Activated CD8-positive, alpha-beta memory T cell treated with anti-CD3 and anti-CD28 coated beads for 24 hours (primary cell): Measurements from ENCODE around the gene LRRC40.
A peak's percentile ranks its signal among the peaks of the same experiment; 100 is the strongest.
"Not testable (repeated sequence)": the region's sequence is repeated elsewhere in the genome, so short reads cannot be mapped to it uniquely, and the experiment has no call there.

Experiments
- DNase-seq: peaks from one replicate; pipeline ENCODE4 v3.0.0-alpha.2; 2020

LRRC40 gene

GRCh38 chr1:70205434-70206118, at the start of gene LRRC40:
Gene LRRC40 (minus strand): TSS chr1:70205579. CDS start chr1:70205540, 39 bp downstream.
- peak; percentile 99 for DNase-seq

DNA sequence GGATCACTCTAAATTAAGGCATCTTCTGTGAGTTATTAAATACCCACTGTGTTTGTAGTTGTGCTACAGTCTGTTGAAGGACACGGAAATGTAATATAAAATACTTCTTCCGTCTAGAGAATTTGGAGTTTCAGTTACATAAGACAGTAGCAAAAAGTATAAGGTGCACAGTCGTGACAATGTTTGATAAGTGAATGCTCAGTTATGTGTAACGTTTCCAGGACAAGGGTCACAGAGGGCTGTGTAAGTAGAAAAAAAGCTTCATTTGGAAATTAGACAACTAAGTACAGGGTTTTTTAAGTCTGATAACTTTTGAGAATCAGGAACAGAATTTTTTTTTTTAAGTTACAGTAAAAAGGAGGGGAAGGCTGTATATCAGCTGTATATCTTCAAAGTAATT, 43.4 kb upstream of the LRRC40 start:
- DNase-seq = no peak

GRCh38 chr1:70247768-70248167, 42.4 kb upstream of the LRRC40 start:
- DNase-seq = no peak

DNA sequence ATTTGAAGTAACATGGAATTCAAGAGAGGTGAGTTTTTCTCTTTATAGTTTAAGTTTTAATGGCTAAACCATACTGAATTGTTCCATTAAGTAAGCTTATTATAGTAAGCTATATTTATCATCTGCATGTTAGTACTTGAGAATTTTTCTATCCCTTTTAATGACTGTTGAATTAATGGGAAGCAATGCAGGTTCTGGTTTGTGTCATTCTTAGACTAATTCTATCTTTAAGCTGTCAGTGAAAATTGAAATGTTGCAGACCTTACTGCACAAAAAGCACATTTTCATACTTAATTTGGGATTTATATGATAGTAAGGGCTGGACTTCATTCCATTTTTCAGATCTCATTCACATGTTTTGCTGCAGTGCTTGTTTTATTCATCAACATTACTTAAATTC, 41.7 kb upstream of the LRRC40 start:
- DNase-seq = no peak

GRCh38 chr1:70239940-70240339, 34.6 kb upstream of the LRRC40 start:
- DNase-seq = no peak

GRCh38 chr1:70234733-70235132, 29.4 kb upstream of the LRRC40 start:
- no peak for DNase-seq

DNA sequence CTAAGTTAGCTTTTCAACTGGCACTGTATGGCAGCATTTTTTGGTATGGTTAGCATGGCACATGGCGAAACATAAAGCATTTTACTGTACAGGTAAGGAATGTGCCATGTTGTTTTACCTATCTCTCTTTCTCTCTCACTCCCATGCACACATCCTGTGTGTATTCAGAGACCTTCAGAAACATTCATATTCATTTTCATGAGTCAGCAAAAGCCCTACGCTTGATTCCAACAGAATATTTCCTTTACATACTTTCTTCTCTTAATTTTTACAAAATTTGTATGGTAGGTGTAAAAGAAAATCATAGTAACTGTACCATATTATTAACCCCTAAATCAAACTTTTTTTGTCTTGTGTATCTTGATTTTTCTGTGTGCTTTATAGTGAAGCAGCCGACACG, 26.1 kb upstream of the LRRC40 start:
- no peak for DNase-seq

GRCh38 chr1:70228670-70229069, 23.3 kb upstream of the LRRC40 start:
- no peak for DNase-seq

DNA sequence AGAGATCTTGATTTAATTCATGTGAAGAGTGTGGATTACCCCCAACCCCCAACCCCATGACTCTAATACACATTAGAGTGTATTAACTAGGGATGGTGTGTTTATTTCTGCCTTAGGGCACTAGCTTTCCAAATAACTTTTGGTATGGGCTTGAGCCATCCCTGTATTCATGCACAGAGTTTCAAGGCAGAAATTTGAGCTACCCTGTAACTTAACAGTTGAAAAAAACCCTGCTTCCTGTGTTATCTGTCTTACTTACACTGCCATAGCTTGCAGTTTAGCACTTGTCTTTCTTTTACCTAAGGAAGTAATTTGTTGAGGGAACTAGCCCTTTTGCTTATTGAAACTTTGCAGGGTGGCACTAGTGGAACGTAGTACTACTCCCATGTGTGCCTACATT, 22.1 kb upstream of the LRRC40 start:
- no peak for DNase-seq

GRCh38 chr1:70224954-70225353, 19.6 kb upstream of the LRRC40 start:
- no peak for DNase-seq

- DNase-seq = no peak
Measured at GRCh38 chr1:70222716-70223235, 17.4 kb upstream of the LRRC40 start.

GRCh38 chr1:70221238-70222121, 16.1 kb upstream of the LRRC40 start, which contains the start of gene SRSF11:
Gene SRSF11 (plus strand): TSS chr1:70221380. CDS start chr1:70221637, 257 bp downstream.
- peak; percentile 99 for DNase-seq

DNA sequence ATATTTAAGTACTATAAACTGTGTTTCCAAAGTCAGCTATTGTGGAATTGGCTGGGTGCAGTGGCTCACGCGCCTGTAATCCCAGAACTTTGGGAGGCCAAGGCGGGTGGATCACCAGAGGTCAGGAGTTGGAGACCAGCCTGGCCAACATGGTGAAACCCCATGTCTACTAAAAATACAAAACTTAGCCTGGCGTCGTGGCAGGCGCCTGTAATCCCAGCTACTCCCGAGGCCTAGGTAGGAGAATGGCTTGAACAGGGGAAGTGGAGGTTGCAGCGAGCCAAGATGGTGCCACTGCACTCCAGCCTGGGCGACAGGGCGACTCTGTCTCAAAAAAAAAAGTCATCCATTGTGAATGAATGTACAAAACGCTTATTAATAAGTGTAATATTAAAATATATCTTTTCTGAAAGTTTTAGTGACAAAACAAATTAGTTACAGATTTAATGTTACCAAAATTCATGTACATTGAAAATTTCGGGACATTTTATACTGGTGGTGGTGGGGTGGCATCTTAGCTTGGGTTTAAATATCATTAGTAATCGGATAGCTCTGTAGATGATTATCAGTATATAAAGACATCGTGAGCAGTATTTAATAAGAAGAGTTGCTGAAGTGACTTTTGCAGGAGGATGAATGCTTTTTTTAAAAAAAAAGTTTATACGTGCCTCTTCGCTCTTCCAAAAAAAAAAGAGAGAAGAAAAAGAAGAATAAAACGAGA, 15.3 kb upstream of the LRRC40 start:
- no peak for DNase-seq

- DNase-seq = no peak
Measured at GRCh38 chr1:70220015-70220414, 14.6 kb upstream of the LRRC40 start.

DNA sequence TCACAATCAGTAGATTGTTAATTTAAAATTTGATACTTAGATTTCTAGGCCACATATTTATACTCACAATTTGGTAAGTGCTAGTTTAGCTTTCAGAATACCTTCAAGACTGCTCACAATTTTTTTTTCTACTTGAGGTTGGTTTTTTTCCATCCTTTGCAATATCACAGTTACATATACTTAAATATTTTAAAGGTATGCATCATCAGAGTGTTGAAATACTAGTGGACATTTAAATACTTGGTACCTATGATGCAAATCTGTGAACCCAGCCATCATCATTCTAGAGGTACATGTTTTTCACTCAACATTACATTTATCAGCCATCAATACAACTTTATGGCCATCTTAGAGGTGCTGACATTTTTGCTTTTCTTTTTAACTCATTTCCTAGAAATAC, 6.2 kb upstream of the LRRC40 start:
- no peak for DNase-seq

DNA sequence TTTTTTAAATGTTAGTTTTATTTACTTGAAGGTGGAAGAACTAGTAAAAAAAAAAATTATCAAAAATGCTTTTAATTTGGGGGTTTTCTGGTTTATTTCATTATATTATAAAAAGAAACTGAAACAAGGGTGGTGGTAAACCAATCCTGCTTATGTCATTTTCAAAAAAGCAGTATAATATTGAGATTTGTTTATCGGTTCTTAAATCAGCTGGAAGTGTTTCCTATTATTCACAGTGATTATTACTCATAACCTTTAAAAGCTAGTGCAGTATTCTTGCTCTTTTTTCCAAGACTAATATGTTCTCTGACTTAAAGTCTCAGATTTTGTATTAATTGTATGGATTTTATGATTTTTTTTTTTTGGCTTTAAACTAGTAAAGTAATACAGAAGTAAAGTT, 5.4 kb upstream of the LRRC40 start:
- no peak for DNase-seq

DNA sequence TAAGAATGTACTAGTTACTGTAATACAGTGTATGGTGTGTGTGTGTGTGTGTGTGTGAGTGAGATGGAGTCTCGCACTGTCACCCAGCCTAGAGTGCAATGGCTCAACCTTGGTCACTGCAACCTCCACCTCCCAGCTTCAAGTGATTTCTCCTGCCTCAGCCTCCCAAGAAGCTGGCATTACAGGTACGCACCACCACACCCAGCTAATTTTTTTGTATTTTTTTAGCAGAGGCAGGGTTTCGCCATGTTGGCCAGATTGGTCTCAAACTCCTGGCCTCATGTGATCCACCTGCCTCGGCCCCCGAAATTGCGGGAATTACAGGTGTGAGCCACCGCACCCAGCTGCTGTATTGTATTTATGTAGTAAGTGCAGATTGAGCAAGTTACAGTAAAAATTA, 2.9 kb upstream of the LRRC40 start:
- no peak for DNase-seq

DNA sequence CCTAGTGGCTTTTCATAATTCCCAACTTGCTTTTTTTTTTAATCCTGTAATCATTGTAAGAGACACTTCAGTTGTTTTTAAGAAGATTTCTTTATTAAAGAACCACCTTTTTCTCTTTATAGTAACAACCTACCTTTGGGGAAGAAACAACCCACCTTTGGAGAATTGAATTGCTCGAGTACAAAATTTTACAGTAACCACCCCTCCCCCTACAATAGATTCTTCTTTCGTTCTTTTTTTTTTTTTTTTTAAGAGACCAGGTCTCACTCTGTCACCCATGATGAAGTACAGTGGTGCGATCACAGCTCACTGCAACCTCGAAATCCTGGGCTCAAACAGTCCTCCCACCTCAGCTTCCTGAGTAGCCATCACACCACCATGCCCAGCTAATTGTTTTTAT, 2.1 kb upstream of the LRRC40 start:
- no peak for DNase-seq

GRCh38 chr1:70206833-70207232, 1.5 kb upstream of the LRRC40 start:
- not testable (repeated sequence) for DNase-seq

GRCh38 chr1:70205071-70205433, 327 bp downstream of the LRRC40 start:
- DNase-seq = no peak

- no peak for DNase-seq
Measured at GRCh38 chr1:70204600-70204999, 779 bp downstream of the LRRC40 start.

GRCh38 chr1:70204139-70204538, 1.2 kb downstream of the LRRC40 start:
- no peak for DNase-seq

- DNase-seq = no peak
Measured at GRCh38 chr1:70202173-70202758, 3.1 kb downstream of the LRRC40 start.
